Osteoblast (primary cell): Measurements from ENCODE around the gene ATRAID. TPM values are rescaled to one million over a fixed set of nuclear protein-coding genes. Genes with fewer than 3 reads are reported as not detected.
A peak's percentile ranks its signal among the peaks of the same experiment; 100 is the strongest.

Experiments
- DNase-seq: peaks from one replicate; pipeline ENCODE4 v3.0.0; 2011; ENCODE audit warnings: low spot score, mixed read lengths; ENCODE audit not compliant: insufficient read length; ENCODE audit errors: missing footprints
- H2AFZ ChIP-seq: 2 replicates; pipeline ENCODE4 v1.6.0; 2011; ENCODE audit warnings: mild to moderate bottlenecking, low read length
- H3K27ac ChIP-seq: 2 replicates; pipeline ENCODE4 v1.5.1; 2011; ENCODE audit warnings: mild to moderate bottlenecking, low read depth, low read length, moderate library complexity
- H3K27me3 ChIP-seq: 2 replicates; pipeline ENCODE4 v1.6.0; 2012; ENCODE audit warnings: mild to moderate bottlenecking, control low read depth, inconsistent platforms, low read length, moderate library complexity; ENCODE audit not compliant: insufficient read depth
- H3K36me3 ChIP-seq: 2 replicates; pipeline ENCODE4 v1.5.1; 2011; ENCODE audit warnings: mild to moderate bottlenecking, low read length, control low read depth, moderate library complexity; ENCODE audit not compliant: insufficient read depth
- H3K4me1 ChIP-seq: 2 replicates; pipeline ENCODE4 v1.5.1; 2011; ENCODE audit warnings: mild to moderate bottlenecking, low read length, control low read depth, moderate library complexity; ENCODE audit not compliant: insufficient read depth
- H3K4me2 ChIP-seq: 2 replicates; pipeline ENCODE4 v1.6.0; 2011; ENCODE audit warnings: mild to moderate bottlenecking, low read length; ENCODE audit not compliant: insufficient read depth
- H3K4me3 ChIP-seq: fragments of 200-600 bp; sonication (generic); 3 replicates; pipeline ENCODE4 v1.5.1; 2012; ENCODE audit warnings: mild to moderate bottlenecking, low read length, inconsistent platforms; ENCODE audit not compliant: insufficient read depth
- H3K79me2 ChIP-seq: 2 replicates; pipeline ENCODE4 v1.6.0; 2012; ENCODE audit warnings: mild to moderate bottlenecking, low read length, control low read depth, inconsistent platforms; ENCODE audit not compliant: insufficient read depth
- H3K9me3 ChIP-seq: 2 replicates; pipeline ENCODE4 v1.5.1; 2011; ENCODE audit warnings: low read depth, low read length, control low read depth
- H4K20me1 ChIP-seq: 2 replicates; pipeline ENCODE4 v1.6.0; 2012; ENCODE audit warnings: mild to moderate bottlenecking, low read length, control low read depth; ENCODE audit not compliant: insufficient read depth
- total RNA-seq: library from RNA; depleted of rRNA; stranded (reverse); fragments of >200 nt; gene quantifications from 2 replicates; pipeline ENCODE4 v1.2.3, GENCODE V29; 2012
- TF ChIP-seq, protein P1 (sequence below): IDR thresholded peaks from 2 replicates; pipeline ENCODE4 v1.5.1; 2011; ENCODE audit warnings: mild to moderate bottlenecking, low read depth, low read length, moderate library complexity; ENCODE audit errors: extremely low read depth

Gene ATRAID
- total RNA-seq, 1 donor: 198 TPM

GRCh38 chr2:27217173-27218121 lies 5.6 kb downstream of the ATRAID start, which contains the start of gene CAD:
Gene CAD (plus strand): TSS chr2:27217369. CDS start chr2:27217552, 183 bp downstream.
- no peaks in the 10 kb centered on the region for H3K9me3 ChIP-seq
- H3K4me3 ChIP-seq: peak within 1 kb of the TSS; percentile 93
- peak; percentile 98 for DNase-seq
- TF ChIP-seq, protein P1, sequence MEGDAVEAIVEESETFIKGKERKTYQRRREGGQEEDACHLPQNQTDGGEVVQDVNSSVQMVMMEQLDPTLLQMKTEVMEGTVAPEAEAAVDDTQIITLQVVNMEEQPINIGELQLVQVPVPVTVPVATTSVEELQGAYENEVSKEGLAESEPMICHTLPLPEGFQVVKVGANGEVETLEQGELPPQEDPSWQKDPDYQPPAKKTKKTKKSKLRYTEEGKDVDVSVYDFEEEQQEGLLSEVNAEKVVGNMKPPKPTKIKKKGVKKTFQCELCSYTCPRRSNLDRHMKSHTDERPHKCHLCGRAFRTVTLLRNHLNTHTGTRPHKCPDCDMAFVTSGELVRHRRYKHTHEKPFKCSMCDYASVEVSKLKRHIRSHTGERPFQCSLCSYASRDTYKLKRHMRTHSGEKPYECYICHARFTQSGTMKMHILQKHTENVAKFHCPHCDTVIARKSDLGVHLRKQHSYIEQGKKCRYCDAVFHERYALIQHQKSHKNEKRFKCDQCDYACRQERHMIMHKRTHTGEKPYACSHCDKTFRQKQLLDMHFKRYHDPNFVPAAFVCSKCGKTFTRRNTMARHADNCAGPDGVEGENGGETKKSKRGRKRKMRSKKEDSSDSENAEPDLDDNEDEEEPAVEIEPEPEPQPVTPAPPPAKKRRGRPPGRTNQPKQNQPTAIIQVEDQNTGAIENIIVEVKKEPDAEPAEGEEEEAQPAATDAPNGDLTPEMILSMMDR: peak; percentile 10
- peak within 1 kb of the TSS; percentile 93 for H2AFZ ChIP-seq
- peaks cover 38% of the 10 kb centered on the region for H3K79me2 ChIP-seq
- H3K4me2 ChIP-seq: peak within 1 kb of the TSS; percentile 96
- H3K36me3 ChIP-seq: peaks cover 41% of the 10 kb centered on the region
- H3K27me3 ChIP-seq: no peaks in the 10 kb centered on the region
- H3K4me1 ChIP-seq: peaks cover 27% of the 10 kb centered on the region
- H3K27ac ChIP-seq: peak within 1 kb of the TSS; percentile 72
- no peaks in the 10 kb centered on the region for H4K20me1 ChIP-seq

- TF ChIP-seq, protein P1: no peak
These were observed 6.8 kb downstream of the ATRAID start for GRCh38 chr2:27218614-27219013.

GRCh38 chr2:27219091-27219490 lies 7.2 kb downstream of the ATRAID start:
- H3K4me2 ChIP-seq: no peak overlapping the region
- no peaks in the 10 kb centered on the region for H4K20me1 ChIP-seq
- no peaks in the 10 kb centered on the region for H3K27me3 ChIP-seq
- no peaks in the 10 kb centered on the region for H3K9me3 ChIP-seq
- H3K27ac ChIP-seq: no peak overlapping the region
- peaks cover 58% of the 10 kb centered on the region for H3K36me3 ChIP-seq
- H3K4me3 ChIP-seq: no peak overlapping the region
- DNase-seq: peak; percentile 42
- TF ChIP-seq, protein P1: no peak
- peaks cover 17% of the 10 kb centered on the region for H3K4me1 ChIP-seq
- H2AFZ ChIP-seq: no peak overlapping the region
- peaks cover 27% of the 10 kb centered on the region for H3K79me2 ChIP-seq

More at GRCh38 chr2:27218614-27219013, 6.8 kb downstream of the ATRAID start:
- H3K27ac ChIP-seq: no peak overlapping the region
- H3K36me3 ChIP-seq: peaks cover 53% of the 10 kb centered on the region
- no peak overlapping the region for H2AFZ ChIP-seq
- no peaks in the 10 kb centered on the region for H3K27me3 ChIP-seq
- H3K4me3 ChIP-seq: no peak overlapping the region
- H3K4me2 ChIP-seq: peak overlapping the region; percentile 96
- DNase-seq: peak; percentile 42
- no peaks in the 10 kb centered on the region for H4K20me1 ChIP-seq
- H3K79me2 ChIP-seq: peaks cover 28% of the 10 kb centered on the region
- H3K4me1 ChIP-seq: peaks cover 18% of the 10 kb centered on the region
- H3K9me3 ChIP-seq: no peaks in the 10 kb centered on the region

DNA sequence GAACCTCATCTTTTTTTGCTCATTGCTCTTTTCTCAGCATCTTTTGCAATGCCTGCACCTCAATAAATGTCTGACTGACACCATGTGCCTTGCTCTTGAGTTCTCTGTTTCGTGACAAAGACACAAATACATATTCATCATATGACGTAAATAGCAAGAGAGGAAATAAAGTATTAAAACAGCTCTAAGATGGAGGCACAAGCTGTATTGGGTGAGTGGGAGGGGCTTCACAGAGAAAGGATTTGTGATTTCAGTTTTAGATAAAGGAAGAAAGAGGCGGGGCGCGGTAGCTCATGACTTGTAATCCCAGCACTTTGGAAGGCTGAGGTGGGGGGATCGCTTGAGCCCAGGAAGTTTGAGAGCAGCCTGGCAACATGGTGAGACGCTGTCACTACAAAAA lies 8.2 kb downstream of the ATRAID start:
- H3K4me1 ChIP-seq: peaks cover 17% of the 10 kb centered on the region

More for the DNA sequence above, 8.2 kb downstream of the ATRAID start:
- TF ChIP-seq, protein P1: no peak
- Histone ChIP-seq H3K36me3 (peaks cover 65% of the 10 kb centered on the region), H3K4me2 (no peak overlapping the region), H4K20me1 (peaks cover 2% of the 10 kb centered on the region), H3K4me3 (no peak overlapping the region), H3K79me2 (peaks cover 27% of the 10 kb centered on the region), H3K27me3 (no peaks in the 10 kb centered on the region), H3K9me3 (no peaks in the 10 kb centered on the region), H2AFZ (no peak overlapping the region), H3K27ac (no peak overlapping the region)
- peak; percentile 8 for DNase-seq
